Kidney epithelial cell (primary cell): ENCODE results near the gene TGDS. TPM values are rescaled to one million over a fixed set of nuclear protein-coding genes. Genes with fewer than 3 reads are reported as not detected.
"Not testable (repeated sequence)": the region's sequence is repeated elsewhere in the genome, so short reads cannot be mapped to it uniquely, and the experiment has no call there.

ENCODE experiments used
- DNase-seq: peaks from one replicate; pipeline ENCODE4 v3.0.0-alpha.2; 2010; ENCODE audit warnings: low read depth
- H3K27me3 ChIP-seq: 2 replicates; pipeline ENCODE4 v1.6.0; 2011; ENCODE audit warnings: low read length; ENCODE audit not compliant: control insufficient read depth, insufficient read depth
- H3K36me3 ChIP-seq: 2 replicates; pipeline ENCODE4 v1.5.1; 2011; ENCODE audit warnings: low read length; ENCODE audit not compliant: control insufficient read depth, insufficient read depth
- H3K4me3 ChIP-seq: 2 replicates; pipeline ENCODE4 v1.5.1; 2011; ENCODE audit warnings: low read depth, mild to moderate bottlenecking, control low read depth, low read length
- CTCF ChIP-seq: IDR thresholded peaks from 2 replicates; pipeline ENCODE4 v1.5.1; 2011; ENCODE audit warnings: mild to moderate bottlenecking, moderate library complexity, low read length, control low read depth, inconsistent platforms; ENCODE audit not compliant: insufficient read depth, poor library complexity, severe bottlenecking
- total RNA-seq: library from RNA; depleted of rRNA; stranded (reverse); fragments of >200 nt; gene quantifications from 2 replicates; pipeline ENCODE4 v1.2.3, GENCODE V29; 2015

TGDS gene
- total RNA-seq: 12.7 and 14.3 TPM in 2 replicates

- Histone ChIP-seq H3K27me3 (no peaks in the 10 kb centered on the region), H3K4me3 (peak within 1 kb of the TSS; percentile 73), H3K36me3 (no peaks in the 10 kb centered on the region)
- peak; percentile 88 for DNase-seq
- TF ChIP-seq CTCF: no peak
Observed at GRCh38 chr13:94595950-94596574, at the start of gene TGDS. TSS of gene TGDS (minus strand) at chr13:94596152. CDS start at chr13:94596136, 16 bp downstream.

GRCh38 chr13:94641409-94641941 is 45.5 kb upstream of the TGDS start:
- no peak for TF ChIP-seq CTCF
- DNase-seq: no peak

GRCh38 chr13:94640721-94641120 is 44.8 kb upstream of the TGDS start:
- Histone ChIP-seq H3K4me3 (no peak overlapping the region), H3K36me3 (no peaks in the 10 kb centered on the region)
- no peak for DNase-seq

More at GRCh38 chr13:94641409-94641941, 45.5 kb upstream of the TGDS start:
- H3K27me3 ChIP-seq: no peaks in the 10 kb centered on the region
- no peak overlapping the region for H3K4me3 ChIP-seq
- H3K36me3 ChIP-seq: no peaks in the 10 kb centered on the region

GRCh38 chr13:94637677-94638076 is 41.7 kb upstream of the TGDS start:
- not testable (repeated sequence) for DNase-seq, H3K27me3 ChIP-seq, H3K36me3 ChIP-seq, H3K4me3 ChIP-seq

More at GRCh38 chr13:94640721-94641120, 44.8 kb upstream of the TGDS start:
- no peak for TF ChIP-seq CTCF
- H3K27me3 ChIP-seq: no peaks in the 10 kb centered on the region

- Histone ChIP-seq H3K36me3 (no peaks in the 10 kb centered on the region), H3K4me3 (no peak overlapping the region), H3K27me3 (no peaks in the 10 kb centered on the region)
- no peak for TF ChIP-seq CTCF
- DNase-seq: no peak
Observed at GRCh38 chr13:94636942-94637578, 41.1 kb upstream of the TGDS start.

- not testable (repeated sequence) for H3K4me3 ChIP-seq, H3K27me3 ChIP-seq, DNase-seq, H3K36me3 ChIP-seq
Observed at GRCh38 chr13:94636096-94636495, 40.1 kb upstream of the TGDS start.
